ENCODE results near the gene ANLN.

Gene ANLN

GRCh38 chr7:36389371-36390198 is at the start of gene ANLN:
Gene ANLN (plus strand): TSS chr7:36389862. CDS start chr7:36390027, 165 bp downstream.
- Histone ChIP-seq H3K9me3 (ENCODE audit: low read length) (no peaks in the 10 kb centered on the region), H3K9ac (ENCODE audit: low read length) (peak within 1 kb of the TSS; percentile 10), H3K27me3 (ENCODE audit: control insufficient read depth in 1 of 2, insufficient read depth in 2 of 2, low read length in 2 of 2) (no peaks in the 10 kb centered on the region)

GRCh38 chr7:36343548-36343947 is 46.1 kb upstream of the ANLN start:
- H3K4me3 ChIP-seq (ENCODE audit: low read depth in 1 of 2, low read length in 2 of 2), result no peak overlapping the region
- no peaks in the 10 kb centered on the region for H3K9me3 ChIP-seq (ENCODE audit: low read length)
- no peak overlapping the region for H3K27ac ChIP-seq (ENCODE audit: low read depth, low read length)
- no peaks in the 10 kb centered on the region for H3K36me3 ChIP-seq (ENCODE audit: insufficient read depth, low read length)
- H3K9ac ChIP-seq (ENCODE audit: low read length), result no peak overlapping the region
- H3K4me1 ChIP-seq (ENCODE audit: insufficient read depth, low read length), result no peaks in the 10 kb centered on the region
- H3K27me3 ChIP-seq (ENCODE audit: control insufficient read depth in 1 of 2, insufficient read depth in 2 of 2, low read length in 2 of 2), result no peaks in the 10 kb centered on the region

More at GRCh38 chr7:36389371-36390198, at the start of gene ANLN:
- H3K4me1 ChIP-seq (ENCODE audit: insufficient read depth, low read length), result peaks cover 18% of the 10 kb centered on the region
- peak within 1 kb of the TSS; percentile 32 for H3K27ac ChIP-seq (ENCODE audit: low read depth, low read length)
- peak within 1 kb of the TSS; percentile 69 to 90 for H3K4me3 ChIP-seq (ENCODE audit: low read depth in 1 of 2, low read length in 2 of 2)
- H3K36me3 ChIP-seq (ENCODE audit: insufficient read depth, low read length), result no peaks in the 10 kb centered on the region

GRCh38 chr7:36344622-36345021 is 45.0 kb upstream of the ANLN start:
- no peak overlapping the region for H3K27ac ChIP-seq (ENCODE audit: low read depth, low read length)
- H3K9ac ChIP-seq (ENCODE audit: low read length), result no peak overlapping the region
- no peaks in the 10 kb centered on the region for H3K27me3 ChIP-seq (ENCODE audit: control insufficient read depth in 1 of 2, insufficient read depth in 2 of 2, low read length in 2 of 2)
- H3K4me3 ChIP-seq (ENCODE audit: low read depth in 1 of 2, low read length in 2 of 2), result no peak overlapping the region
- H3K4me1 ChIP-seq (ENCODE audit: insufficient read depth, low read length), result no peaks in the 10 kb centered on the region
- H3K36me3 ChIP-seq (ENCODE audit: insufficient read depth, low read length), result no peaks in the 10 kb centered on the region
- H3K9me3 ChIP-seq (ENCODE audit: low read length), result no peaks in the 10 kb centered on the region

GRCh38 chr7:36346260-36346831 is 43.3 kb upstream of the ANLN start:
- Histone ChIP-seq H3K9ac (ENCODE audit: low read length) (no peak overlapping the region), H3K9me3 (ENCODE audit: low read length) (no peaks in the 10 kb centered on the region), H3K36me3 (ENCODE audit: insufficient read depth, low read length) (no peaks in the 10 kb centered on the region), H3K27ac (ENCODE audit: low read depth, low read length) (no peak overlapping the region), H3K4me1 (ENCODE audit: insufficient read depth, low read length) (no peaks in the 10 kb centered on the region), H3K4me3 (ENCODE audit: low read depth in 1 of 2, low read length in 2 of 2) (no peak overlapping the region), H3K27me3 (ENCODE audit: control insufficient read depth in 1 of 2, insufficient read depth in 2 of 2, low read length in 2 of 2) (no peaks in the 10 kb centered on the region)

- H3K27me3 ChIP-seq (ENCODE audit: control insufficient read depth in 1 of 2, insufficient read depth in 2 of 2, low read length in 2 of 2), result no peaks in the 10 kb centered on the region
- no peak overlapping the region for H3K27ac ChIP-seq (ENCODE audit: low read depth, low read length)
- no peak overlapping the region for H3K4me3 ChIP-seq (ENCODE audit: low read depth in 1 of 2, low read length in 2 of 2)
- no peaks in the 10 kb centered on the region for H3K4me1 ChIP-seq (ENCODE audit: insufficient read depth, low read length)
- no peak overlapping the region for H3K9ac ChIP-seq (ENCODE audit: low read length)
- H3K36me3 ChIP-seq (ENCODE audit: insufficient read depth, low read length), result no peaks in the 10 kb centered on the region
- no peaks in the 10 kb centered on the region for H3K9me3 ChIP-seq (ENCODE audit: low read length)
Measured at GRCh38 chr7:36348256-36348655, 41.4 kb upstream of the ANLN start.

GRCh38 chr7:36348771-36349170 is 40.9 kb upstream of the ANLN start:
- H3K9me3 ChIP-seq (ENCODE audit: low read length), result no peaks in the 10 kb centered on the region
- no peak overlapping the region for H3K27ac ChIP-seq (ENCODE audit: low read depth, low read length)
- no peak overlapping the region for H3K9ac ChIP-seq (ENCODE audit: low read length)
- no peaks in the 10 kb centered on the region for H3K36me3 ChIP-seq (ENCODE audit: insufficient read depth, low read length)
- no peak overlapping the region for H3K4me3 ChIP-seq (ENCODE audit: low read depth in 1 of 2, low read length in 2 of 2)
- H3K27me3 ChIP-seq (ENCODE audit: control insufficient read depth in 1 of 2, insufficient read depth in 2 of 2, low read length in 2 of 2), result no peaks in the 10 kb centered on the region
- H3K4me1 ChIP-seq (ENCODE audit: insufficient read depth, low read length), result no peaks in the 10 kb centered on the region

GRCh38 chr7:36349626-36350025 is 40.0 kb upstream of the ANLN start:
- Histone ChIP-seq H3K36me3 (ENCODE audit: insufficient read depth, low read length) (no peaks in the 10 kb centered on the region), H3K9ac (ENCODE audit: low read length) (no peak overlapping the region), H3K4me3 (ENCODE audit: low read depth in 1 of 2, low read length in 2 of 2) (no peak overlapping the region), H3K27ac (ENCODE audit: low read depth, low read length) (no peak overlapping the region), H3K4me1 (ENCODE audit: insufficient read depth, low read length) (no peaks in the 10 kb centered on the region), H3K9me3 (ENCODE audit: low read length) (no peaks in the 10 kb centered on the region), H3K27me3 (ENCODE audit: control insufficient read depth in 1 of 2, insufficient read depth in 2 of 2, low read length in 2 of 2) (no peaks in the 10 kb centered on the region)

GRCh38 chr7:36355490-36355889 is 34.2 kb upstream of the ANLN start:
- Histone ChIP-seq H3K4me1 (ENCODE audit: insufficient read depth, low read length) (no peaks in the 10 kb centered on the region), H3K27me3 (ENCODE audit: control insufficient read depth in 1 of 2, insufficient read depth in 2 of 2, low read length in 2 of 2) (no peaks in the 10 kb centered on the region), H3K9ac (ENCODE audit: low read length) (no peak overlapping the region), H3K27ac (ENCODE audit: low read depth, low read length) (no peak overlapping the region), H3K4me3 (ENCODE audit: low read depth in 1 of 2, low read length in 2 of 2) (no peak overlapping the region), H3K36me3 (ENCODE audit: insufficient read depth, low read length) (no peaks in the 10 kb centered on the region), H3K9me3 (ENCODE audit: low read length) (no peaks in the 10 kb centered on the region)

GRCh38 chr7:36357054-36357453 is 32.6 kb upstream of the ANLN start:
- no peaks in the 10 kb centered on the region for H3K36me3 ChIP-seq (ENCODE audit: insufficient read depth, low read length)
- no peak overlapping the region for H3K27ac ChIP-seq (ENCODE audit: low read depth, low read length)
- H3K4me1 ChIP-seq (ENCODE audit: insufficient read depth, low read length), result no peaks in the 10 kb centered on the region
- H3K27me3 ChIP-seq (ENCODE audit: control insufficient read depth in 1 of 2, insufficient read depth in 2 of 2, low read length in 2 of 2), result no peaks in the 10 kb centered on the region
- H3K4me3 ChIP-seq (ENCODE audit: low read depth in 1 of 2, low read length in 2 of 2), result no peak overlapping the region
- H3K9me3 ChIP-seq (ENCODE audit: low read length), result no peaks in the 10 kb centered on the region
- no peak overlapping the region for H3K9ac ChIP-seq (ENCODE audit: low read length)

- no peaks in the 10 kb centered on the region for H3K4me1 ChIP-seq (ENCODE audit: insufficient read depth, low read length)
- no peaks in the 10 kb centered on the region for H3K36me3 ChIP-seq (ENCODE audit: insufficient read depth, low read length)
Measured at GRCh38 chr7:36358589-36358988, 31.1 kb upstream of the ANLN start.

GRCh38 chr7:36360244-36360643 is 29.4 kb upstream of the ANLN start:
- no peak overlapping the region for H3K27ac ChIP-seq (ENCODE audit: low read depth, low read length)
- no peaks in the 10 kb centered on the region for H3K9me3 ChIP-seq (ENCODE audit: low read length)
- H3K36me3 ChIP-seq (ENCODE audit: insufficient read depth, low read length), result no peaks in the 10 kb centered on the region
- H3K9ac ChIP-seq (ENCODE audit: low read length), result no peak overlapping the region
- H3K27me3 ChIP-seq (ENCODE audit: control insufficient read depth in 1 of 2, insufficient read depth in 2 of 2, low read length in 2 of 2), result no peaks in the 10 kb centered on the region
- no peak overlapping the region for H3K4me3 ChIP-seq (ENCODE audit: low read depth in 1 of 2, low read length in 2 of 2)
- H3K4me1 ChIP-seq (ENCODE audit: insufficient read depth, low read length), result no peaks in the 10 kb centered on the region

More at GRCh38 chr7:36358589-36358988, 31.1 kb upstream of the ANLN start:
- no peak overlapping the region for H3K9ac ChIP-seq (ENCODE audit: low read length)
- H3K27ac ChIP-seq (ENCODE audit: low read depth, low read length), result no peak overlapping the region
- no peak overlapping the region for H3K4me3 ChIP-seq (ENCODE audit: low read depth in 1 of 2, low read length in 2 of 2)
- no peaks in the 10 kb centered on the region for H3K9me3 ChIP-seq (ENCODE audit: low read length)
- no peaks in the 10 kb centered on the region for H3K27me3 ChIP-seq (ENCODE audit: control insufficient read depth in 1 of 2, insufficient read depth in 2 of 2, low read length in 2 of 2)

- H3K27me3 ChIP-seq (ENCODE audit: control insufficient read depth in 1 of 2, insufficient read depth in 2 of 2, low read length in 2 of 2), result no peaks in the 10 kb centered on the region
- H3K9ac ChIP-seq (ENCODE audit: low read length), result no peak overlapping the region
- H3K4me3 ChIP-seq (ENCODE audit: low read depth in 1 of 2, low read length in 2 of 2), result no peak overlapping the region
- H3K36me3 ChIP-seq (ENCODE audit: insufficient read depth, low read length), result no peaks in the 10 kb centered on the region
- H3K27ac ChIP-seq (ENCODE audit: low read depth, low read length), result no peak overlapping the region
- no peaks in the 10 kb centered on the region for H3K4me1 ChIP-seq (ENCODE audit: insufficient read depth, low read length)
- no peaks in the 10 kb centered on the region for H3K9me3 ChIP-seq (ENCODE audit: low read length)
Measured at GRCh38 chr7:36361227-36361626, 28.4 kb upstream of the ANLN start.

All from muscle layer of colon (tissue), 2 donors.